Activated CD8-positive, alpha-beta memory T cell treated with anti-CD3 and anti-CD28 coated beads for 48 hours (primary cell): ENCODE measurements around the gene PACSIN2.
A peak's percentile ranks its signal among the peaks of the same experiment; 100 is the strongest.
"Not testable (repeated sequence)": the region's sequence is repeated elsewhere in the genome, so short reads cannot be mapped to it uniquely, and the experiment has no call there.

Source experiments
- DNase-seq, 3 experiments: peaks; one replicate each; pipeline ENCODE4 v3.0.0-alpha.2; 2020; ENCODE audit warnings: low read depth in 2 of 3, low spot score in 2 of 3

Gene PACSIN2

GRCh38 chr22:42967005-42967404 is 47.9 kb downstream of the PACSIN2 start:
- DNase-seq = no peak

- DNase-seq = no peak
Observed at GRCh38 chr22:42966497-42966896, 48.5 kb downstream of the PACSIN2 start.

GRCh38 chr22:42964994-42965699 is 49.8 kb downstream of the PACSIN2 start:
- peak in 1 of 3 experiments; percentile 18 for DNase-seq

GRCh38 chr22:42963231-42963595 is 51.7 kb downstream of the PACSIN2 start:
- DNase-seq = no peak

- no peak for DNase-seq
Observed at GRCh38 chr22:42962295-42963230, 52.4 kb downstream of the PACSIN2 start.

- no peak for DNase-seq
Observed at GRCh38 chr22:42961810-42962209, 53.1 kb downstream of the PACSIN2 start.

GRCh38 chr22:42961400-42961690 is 53.6 kb downstream of the PACSIN2 start:
- not testable (repeated sequence) for DNase-seq

GRCh38 chr22:42960531-42961399 is 54.2 kb downstream of the PACSIN2 start:
- DNase-seq = no peak

- no peak for DNase-seq
Observed at GRCh38 chr22:42959576-42960509, 55.1 kb downstream of the PACSIN2 start.

- DNase-seq = no peak
Observed at GRCh38 chr22:42958937-42959336, 56.0 kb downstream of the PACSIN2 start.

- DNase-seq = no peak
Observed at GRCh38 chr22:42957958-42958357, 57.0 kb downstream of the PACSIN2 start.

- DNase-seq = no peak
Observed at GRCh38 chr22:42957544-42957943, 57.4 kb downstream of the PACSIN2 start.

- DNase-seq = no peak
Observed at GRCh38 chr22:42955848-42956247, 59.1 kb downstream of the PACSIN2 start.

- DNase-seq = no peak
Observed at GRCh38 chr22:42955087-42955635, 59.8 kb downstream of the PACSIN2 start.

- DNase-seq = not testable (repeated sequence)
Observed at GRCh38 chr22:42953751-42954150, 61.2 kb downstream of the PACSIN2 start.

GRCh38 chr22:42951093-42951710 is 63.7 kb downstream of the PACSIN2 start:
- no peak for DNase-seq

GRCh38 chr22:42950281-42950680 is 64.7 kb downstream of the PACSIN2 start:
- no peak for DNase-seq

GRCh38 chr22:42949159-42949558 is 65.8 kb downstream of the PACSIN2 start:
- no peak for DNase-seq

GRCh38 chr22:42948294-42948693 is 66.7 kb downstream of the PACSIN2 start:
- DNase-seq = no peak
